PC-9 (cell line): ENCODE results near the gene SLC22A14. TPM values are rescaled to one million over a fixed set of nuclear protein-coding genes. Genes with fewer than 3 reads are reported as not detected.

Source experiments
- BruUV-seq: library from RNA; stranded (reverse); fragments of 400-500 nt; replicated peaks from 2 replicates; lab custom pipeline; 2021; lab: Mats Ljungman, UMichigan
- CTCF ChIA-PET: fragments of 300-600 bp; sonication (Branson Sonifier 250); formaldehyde crosslinking; loops from one replicate; lab custom pipeline; 2022; ENCODE audit warnings: antibody characterized with exemption; lab: Charles Lee
- POLR2A ChIA-PET: fragments of 300-600 bp; sonication (Branson Sonifier 250); formaldehyde crosslinking; loops from one replicate; lab custom pipeline; 2022; ENCODE audit warnings: antibody characterized with exemption; ENCODE audit not compliant: unreplicated experiment; lab: Charles Lee
- DNase-seq, 2 experiments: peaks; one replicate each; pipeline versions ENCODE4 v3.0.0 to v3.0.0-alpha.2; 2015 to 2022; ENCODE audit warnings: mixed read lengths in 1 of 2
- H2AFZ ChIP-seq: fragments of 200-600 bp; sonication (generic); 2 replicates; pipeline ENCODE4 v1.8.1; 2017; ENCODE audit warnings: antibody characterized with exemption
- H3F3A ChIP-seq: fragments of 200-600 bp; sonication (generic); 2 replicates; pipeline ENCODE4 v1.8.1; 2017; ENCODE audit warnings: antibody characterized with exemption, mild to moderate bottlenecking, low read depth; ENCODE audit not compliant: insufficient read depth
- H3K27ac ChIP-seq: fragments of 200-600 bp; sonication (generic); 2 replicates; pipeline ENCODE4 v1.6.1; 2016; ENCODE audit warnings: mixed run types
- H3K27me3 ChIP-seq: fragments of 200-600 bp; sonication (generic); 2 replicates; pipeline ENCODE4 v1.6.1; 2016; ENCODE audit warnings: low read depth, mixed run types; ENCODE audit not compliant: insufficient read depth
- H3K36me3 ChIP-seq: fragments of 200-600 bp; sonication (generic); 2 replicates; pipeline ENCODE4 v1.6.1; 2016; ENCODE audit warnings: low read depth, mixed run types
- H3K4me1 ChIP-seq: fragments of 200-600 bp; sonication (generic); replicated peaks from 2 replicates; pipeline ENCODE4 v1.6.1; 2016; ENCODE audit warnings: mixed run types; ENCODE audit not compliant: insufficient read depth
- H3K4me2 ChIP-seq: fragments of 200-600 bp; sonication (generic); 2 replicates; pipeline ENCODE4 v1.6.1; 2017; ENCODE audit warnings: mixed run types
- H3K4me3 ChIP-seq: fragments of 200-600 bp; sonication (generic); 2 replicates; pipeline ENCODE4 v1.6.1; 2016; ENCODE audit warnings: mixed run types
- H3K79me2 ChIP-seq: fragments of 200-600 bp; sonication (generic); 2 replicates; pipeline ENCODE4 v1.6.1; 2017; ENCODE audit warnings: low read depth, mixed run types
- H3K9me2 ChIP-seq: fragments of 200-600 bp; sonication (generic); 2 replicates; pipeline ENCODE4 v1.8.1; 2017; ENCODE audit warnings: mild to moderate bottlenecking; ENCODE audit not compliant: insufficient read depth
- H3K9me3 ChIP-seq: fragments of 200-600 bp; sonication (generic); 2 replicates; pipeline ENCODE4 v1.8.1; 2016; ENCODE audit warnings: low read depth; ENCODE audit not compliant: insufficient read depth
- H4K20me1 ChIP-seq: fragments of 200-600 bp; sonication (generic); 2 replicates; pipeline ENCODE4 v1.8.1; 2017; ENCODE audit not compliant: insufficient read depth
- CTCF ChIP-seq: fragments of 200-600 bp; sonication (generic); conservative IDR thresholded peaks from 2 replicates; pipeline ENCODE4 v1.6.1; 2017; ENCODE audit warnings: mixed run types, antibody characterized with exemption, mild to moderate bottlenecking, moderate library complexity
- EZH2 ChIP-seq: fragments of 200-600 bp; sonication (generic); IDR thresholded peaks from 2 replicates; pipeline ENCODE4 v1.8.0; 2017; ENCODE audit warnings: antibody characterized with exemption, low read depth
- intact Hi-C: fragments of 100-400 bp; cut with micrococcal nuclease; formaldehyde crosslinking; loops from one replicate; pipeline ENCODE4 v1.10.0; 2022; ENCODE audit not compliant: unreplicated experiment
- total RNA-seq: library from RNA; stranded (reverse); gene quantifications from 2 replicates; pipeline ENCODE4 v1.2.3, GENCODE V29; 2021

The SLC22A14 gene
- total RNA-seq, 1 experiment from 2014 or later = not detected

GRCh38 chr3:38331257-38332022, 49.3 kb downstream of the SLC22A14 start:
- Histone ChIP-seq H3K27ac (no peak overlapping the region), H3F3A (peaks cover 10% of the 10 kb centered on the region; the same call in 1 of the 2 replicates), H3K4me2 (no peak overlapping the region), H3K9me2 (no peaks in the 10 kb centered on the region), H3K9me3 (peaks cover 12% of the 10 kb centered on the region), H3K4me1 (peaks cover 11% of the 10 kb centered on the region), H3K4me3 (no peak overlapping the region), H2AFZ (no peak overlapping the region), H3K79me2 (no peaks in the 10 kb centered on the region), H3K27me3 (no peaks in the 10 kb centered on the region), H4K20me1 (no peaks in the 10 kb centered on the region), H3K36me3 (no peaks in the 10 kb centered on the region)
- intact Hi-C loops = no loop called here
- POLR2A ChIA-PET = no interaction called here
- DNase-seq = no peak
- TF ChIP-seq EZH2 (no peak), CTCF (no peak)
- CTCF ChIA-PET = no interaction called here
- no TSS peak for BruUV-seq

- no peaks in the 10 kb centered on the region for H4K20me1 ChIP-seq
- H3F3A ChIP-seq = peaks cover 10% of the 10 kb centered on the region; the same call in 1 of the 2 replicates
- H2AFZ ChIP-seq = no peak overlapping the region
- intact Hi-C loops = no loop called here
- no peak for DNase-seq
- H3K4me3 ChIP-seq = no peak overlapping the region
- H3K27me3 ChIP-seq = no peaks in the 10 kb centered on the region
- H3K4me1 ChIP-seq = peaks cover 11% of the 10 kb centered on the region
- ChIA-PET CTCF (no interaction called here), POLR2A (no interaction called here)
- no peak overlapping the region for H3K4me2 ChIP-seq
- peaks cover 5% of the 10 kb centered on the region; the same call in 1 of the 2 replicates for H3K9me3 ChIP-seq
- TF ChIP-seq EZH2 (no peak), CTCF (no peak)
- H3K79me2 ChIP-seq = no peaks in the 10 kb centered on the region
- H3K27ac ChIP-seq = no peak overlapping the region
- no peaks in the 10 kb centered on the region for H3K9me2 ChIP-seq
- H3K36me3 ChIP-seq = no peaks in the 10 kb centered on the region
- BruUV-seq = no TSS peak
Observed at GRCh38 chr3:38332201-38332600, 50.1 kb downstream of the SLC22A14 start.

- Histone ChIP-seq H3K36me3 (no peaks in the 10 kb centered on the region), H3K4me1 (no peaks in the 10 kb centered on the region), H3K4me3 (no peak overlapping the region), H3K79me2 (no peaks in the 10 kb centered on the region), H3K9me3 (no peaks in the 10 kb centered on the region), H3K9me2 (peaks cover 4% of the 10 kb centered on the region; the same call in 1 of the 2 replicates), H3K4me2 (no peak overlapping the region), H3F3A (no peaks in the 10 kb centered on the region), H2AFZ (no peak overlapping the region), H3K27ac (no peak overlapping the region), H3K27me3 (no peaks in the 10 kb centered on the region), H4K20me1 (no peaks in the 10 kb centered on the region)
- intact Hi-C loops = no loop called here
- DNase-seq = no peak
- POLR2A ChIA-PET = no interaction called here
- BruUV-seq = no TSS peak
- CTCF ChIA-PET = no interaction called here
- TF ChIP-seq CTCF = no peak
- TF ChIP-seq EZH2 = no peak
Observed at GRCh38 chr3:38334142-38335055, 52.3 kb downstream of the SLC22A14 start.
